ENCODE results near the gene PSMD3. TPM values are rescaled to one million over a fixed set of nuclear protein-coding genes. Genes with fewer than 3 reads are reported as not detected.
"Not testable (repeated sequence)": the region's sequence is repeated elsewhere in the genome, so short reads cannot be mapped to it uniquely, and the experiment has no call there.

Gene PSMD3
- total RNA-seq, 6 donors from 2014 or later, result 55.5 to 117 (median 78.8) TPM

- ATAC-seq (ENCODE audit: low FRiP score in 2 of 2), result no peak
- peaks cover 0 to 11% (median 3%) of the 10 kb centered on the region in 4 donors for H3K4me1 ChIP-seq
- 76 to 85% methylated on average over 2 to 4 of the region's 4 CpGs for WGBS, 2 donors
- TF ChIP-seq EP300 (IDR thresholded peaks at IDR 0.05) (no peak), CTCF (IDR thresholded peaks at IDR 0.05) (no peak), POLR2AphosphoS5 (IDR thresholded peaks at IDR 0.05) (no peak), POLR2A (IDR thresholded peaks at IDR 0.05) (no peak)
- H3K9me3 ChIP-seq, result no peaks in the 10 kb centered on the region
- no peak for DNase-seq
- H3K36me3 ChIP-seq, result peaks cover 45 to 61% (median 53%) of the 10 kb centered on the region in 4 donors
- H3K27me3 ChIP-seq, result no peaks in the 10 kb centered on the region
- H3K27ac ChIP-seq, result no peak overlapping the region
- no peak overlapping the region for H3K4me3 ChIP-seq
Observed at GRCh38 chr17:39997543-39997942, 16.9 kb downstream of the PSMD3 start.

GRCh38 chr17:39999067-39999466, 18.5 kb downstream of the PSMD3 start:
- WGBS, 2 donors, result 63 to 92% methylated on average over 4 of the region's 4 CpGs
- peak in 1 of 2 donors; percentile 68 for ATAC-seq (ENCODE audit: low FRiP score in 2 of 2)

GRCh38 chr17:40000161-40000560, 19.6 kb downstream of the PSMD3 start:
- H3K4me1 ChIP-seq, result peaks cover 0 to 11% (median 3%) of the 10 kb centered on the region in 4 donors
- no peaks in the 10 kb centered on the region for H3K27me3 ChIP-seq
- peaks cover 24 to 35% (median 28%) of the 10 kb centered on the region in 4 donors for H3K36me3 ChIP-seq
- TF ChIP-seq EP300 (IDR thresholded peaks at IDR 0.05) (no peak), CTCF (IDR thresholded peaks at IDR 0.05) (no peak)
- DNase-seq (no peak), ATAC-seq (ENCODE audit: low FRiP score in 2 of 2) (no peak)
- H3K27ac ChIP-seq, result no peak overlapping the region
- H3K4me3 ChIP-seq, result no peak overlapping the region
- H3K9me3 ChIP-seq, result no peaks in the 10 kb centered on the region
- WGBS, 2 donors, result 91 to 92% methylated on average over 7 of the region's 7 CpGs

More at GRCh38 chr17:39999067-39999466, 18.5 kb downstream of the PSMD3 start:
- no peak for TF ChIP-seq EP300 (IDR thresholded peaks at IDR 0.05)
- no peak for TF ChIP-seq POLR2AphosphoS5 (IDR thresholded peaks at IDR 0.05)
- peaks cover 0 to 11% (median 3%) of the 10 kb centered on the region in 4 donors for H3K4me1 ChIP-seq
- H3K36me3 ChIP-seq, result peaks cover 32 to 46% (median 38%) of the 10 kb centered on the region in 4 donors
- H3K9me3 ChIP-seq, result no peaks in the 10 kb centered on the region
- DNase-seq, result peak in 1 of 2 donors; percentile 75
- H3K27ac ChIP-seq, result peak overlapping the region in 2 of 4 donors; percentile 27 to 37
- H3K4me3 ChIP-seq, result no peak overlapping the region
- no peaks in the 10 kb centered on the region for H3K27me3 ChIP-seq

- not testable (repeated sequence) for H3K27ac ChIP-seq; H3K9me3 ChIP-seq; ATAC-seq (ENCODE audit: low FRiP score in 2 of 2); H3K4me3 ChIP-seq; DNase-seq; H3K27me3 ChIP-seq
- Histone ChIP-seq H3K4me1 (peaks cover 0 to 11% (median 3%) of the 10 kb centered on the region in 4 donors), H3K36me3 (peaks cover 13 to 23% (median 16%) of the 10 kb centered on the region in 4 donors)
- 89% methylated on average over 8 of the region's 8 CpGs for WGBS, 2 donors
Observed at GRCh38 chr17:40001335-40001734, 20.7 kb downstream of the PSMD3 start.

GRCh38 chr17:40004072-40004471, 23.5 kb downstream of the PSMD3 start:
- Histone ChIP-seq H3K36me3 (no peaks in the 10 kb centered on the region), H3K27me3 (no peaks in the 10 kb centered on the region), H3K4me1 (peaks cover 0 to 6% (median 3%) of the 10 kb centered on the region in 4 donors), H3K27ac (no peak overlapping the region), H3K9me3 (no peaks in the 10 kb centered on the region), H3K4me3 (no peak overlapping the region)
- TF ChIP-seq POLR2A (IDR thresholded peaks at IDR 0.05) (no peak), EP300 (IDR thresholded peaks at IDR 0.05) (no peak), POLR2AphosphoS5 (IDR thresholded peaks at IDR 0.05) (no peak), CTCF (IDR thresholded peaks at IDR 0.05) (no peak)
- WGBS, 2 donors, result 85 to 86% methylated on average over 9 of the region's 9 CpGs
- no peak for ATAC-seq (ENCODE audit: low FRiP score in 2 of 2)
- no peak for DNase-seq

GRCh38 chr17:40004712-40005111, 24.1 kb downstream of the PSMD3 start:
- Histone ChIP-seq H3K36me3 (no peaks in the 10 kb centered on the region), H3K27ac (no peak overlapping the region), H3K4me1 (peaks cover 0 to 2% (median 0%) of the 10 kb centered on the region in 4 donors), H3K9me3 (no peaks in the 10 kb centered on the region), H3K27me3 (no peaks in the 10 kb centered on the region), H3K4me3 (no peak overlapping the region)
- ATAC-seq (ENCODE audit: low FRiP score in 2 of 2), result no peak
- 78 to 82% methylated on average over 7 of the region's 7 CpGs for WGBS, 2 donors
- DNase-seq, result no peak
- TF ChIP-seq POLR2A (IDR thresholded peaks at IDR 0.05), result no peak
- no peak for TF ChIP-seq CTCF (IDR thresholded peaks at IDR 0.05)
- no peak for TF ChIP-seq EP300 (IDR thresholded peaks at IDR 0.05)
- no peak for TF ChIP-seq POLR2AphosphoS5 (IDR thresholded peaks at IDR 0.05)

Data from upper lobe of left lung (tissue), 6 donors.